Measurements from ENCODE around the gene HNRNPLL. TPM values are rescaled to one million over a fixed set of nuclear protein-coding genes. Genes with fewer than 3 reads are reported as not detected.

The HNRNPLL gene
- total RNA-seq = 35.2 and 35.7 TPM in 2 replicates

DNA sequence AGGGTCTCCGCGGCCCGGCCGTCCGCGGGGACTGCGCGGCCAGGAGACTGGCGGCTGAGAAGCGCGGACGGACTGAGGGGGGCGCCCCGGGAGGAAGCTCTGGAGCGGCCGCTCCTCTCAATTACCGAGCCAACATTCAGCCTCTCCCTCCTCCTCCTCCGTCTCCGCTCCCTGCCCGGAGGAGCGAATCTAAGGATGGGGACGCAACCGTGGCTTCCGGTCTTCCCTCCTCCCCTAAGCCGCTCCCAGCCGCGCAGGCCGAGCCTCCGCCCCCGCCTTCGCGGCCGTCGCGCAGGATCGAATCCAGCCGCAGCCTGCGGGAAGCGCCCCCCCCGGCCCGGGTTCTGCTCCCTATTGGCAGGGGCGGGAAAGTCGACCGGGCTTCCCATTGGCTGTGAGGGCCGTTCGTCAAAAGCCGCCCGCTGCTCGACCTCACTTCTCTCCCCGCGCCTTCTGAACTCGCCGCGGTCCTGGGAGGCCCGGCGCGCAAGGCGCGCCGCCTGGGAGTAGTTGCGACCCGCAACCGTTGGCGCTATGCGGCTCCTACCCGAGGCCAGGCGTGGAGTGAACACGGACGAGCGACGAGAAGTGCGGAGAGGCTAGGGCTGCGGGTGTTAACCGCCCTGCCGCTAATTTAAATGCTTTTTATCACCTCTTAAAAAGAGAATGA lies at the start of gene HNRNPLL:
Gene HNRNPLL (minus strand): TSS at position 197 of the 670 bp plus-strand sequence. CDS start 302 bp downstream, outside the sequence.

Other genes with a start within 250 kb of the HNRNPLL start
- 40.7 and 47.5 TPM in 2 replicates for gene ATL2, start 225.7 kb downstream of the HNRNPLL start, total RNA-seq
- 18.0 and 20.2 TPM in 2 replicates for gene GALM, start 63.2 kb upstream of the HNRNPLL start, total RNA-seq
- gene SRSF7, start 148.4 kb upstream of the HNRNPLL start, total RNA-seq = 102 and 121 TPM in 2 replicates
- gene GEMIN6, start 175.3 kb upstream of the HNRNPLL start, total RNA-seq = 8.4 and 14.4 TPM in 2 replicates

All from smooth muscle cell of bladder (primary cell).